Measurements from ENCODE around the gene IL17D. TPM values are rescaled to one million over a fixed set of nuclear protein-coding genes. Genes with fewer than 3 reads are reported as not detected.

IL17D gene
- total and polyA plus RNA-seq, 2 experiments from 2014 or later, result 3.7 to 11.0 TPM

GRCh38 chr13:20749377-20749776 lies 45.9 kb downstream of the IL17D start:
- no peaks in the 10 kb centered on the region for H3K27me3 ChIP-seq
- WGBS (ENCODE audit: low lambda C conversion rate, missing lambda C conversion rate), result 83% methylated on average over 1 of the region's 1 CpG
- H3K9me2 ChIP-seq (replicated peaks; ENCODE audit: insufficient read depth), result no peaks in the 10 kb centered on the region
- no peak overlapping the region for H3K27ac ChIP-seq
- no peak for DNase-seq (ENCODE audit: low spot score)
- no peaks in the 10 kb centered on the region for H3K4me1 ChIP-seq (ENCODE audit: insufficient read depth)
- TF ChIP-seq CTCF (IDR thresholded peaks at IDR 0.05; ENCODE audit: poor library complexity) (no peak), EZH2 (IDR thresholded peaks at IDR 0.05; ENCODE audit: borderline replicate concordance) (no peak), EZH2phosphoT487 (IDR thresholded peaks at IDR 0.05; ENCODE audit: low read depth, severe bottlenecking, unreplicated experiment) (no peak)
- H2AFZ ChIP-seq, result no peak overlapping the region
- no peaks in the 10 kb centered on the region for H3K79me2 ChIP-seq
- H3K4me3 ChIP-seq, result no peak overlapping the region
- H3K36me3 ChIP-seq (replicated peaks; ENCODE audit: insufficient read depth, low read depth), result no peaks in the 10 kb centered on the region
- H3K4me2 ChIP-seq, result no peak overlapping the region
- H3K9me3 ChIP-seq (ENCODE audit: low read depth), result peaks cover 19% of the 10 kb centered on the region
- H4K20me1 ChIP-seq (ENCODE audit: insufficient read depth, poor library complexity, severe bottlenecking), result no peaks in the 10 kb centered on the region

- no peaks in the 10 kb centered on the region for H3K9me2 ChIP-seq (replicated peaks; ENCODE audit: insufficient read depth)
- DNase-seq (ENCODE audit: low spot score), result no peak
- H3K4me3 ChIP-seq, result no peak overlapping the region
- peaks cover 19% of the 10 kb centered on the region for H3K9me3 ChIP-seq (ENCODE audit: low read depth)
- no peaks in the 10 kb centered on the region for H3K79me2 ChIP-seq
- peaks cover 3% of the 10 kb centered on the region for H3K36me3 ChIP-seq (replicated peaks; ENCODE audit: insufficient read depth, low read depth)
- H4K20me1 ChIP-seq (ENCODE audit: insufficient read depth, poor library complexity, severe bottlenecking), result no peaks in the 10 kb centered on the region
- H3K27me3 ChIP-seq, result no peaks in the 10 kb centered on the region
- H3K27ac ChIP-seq, result no peak overlapping the region
- TF ChIP-seq EZH2 (IDR thresholded peaks at IDR 0.05; ENCODE audit: borderline replicate concordance), result no peak
- no peak for TF ChIP-seq CTCF (IDR thresholded peaks at IDR 0.05; ENCODE audit: poor library complexity)
- TF ChIP-seq EZH2phosphoT487 (IDR thresholded peaks at IDR 0.05; ENCODE audit: low read depth, severe bottlenecking, unreplicated experiment), result no peak
- H2AFZ ChIP-seq, result no peak overlapping the region
- no peaks in the 10 kb centered on the region for H3K4me1 ChIP-seq (ENCODE audit: insufficient read depth)
- no peak overlapping the region for H3K4me2 ChIP-seq
These were observed 50.5 kb downstream of the IL17D start for GRCh38 chr13:20754009-20754408.

GRCh38 chr13:20760872-20761271 lies 57.4 kb downstream of the IL17D start:
- no peak overlapping the region for H3K27ac ChIP-seq
- TF ChIP-seq EZH2phosphoT487 (IDR thresholded peaks at IDR 0.05; ENCODE audit: low read depth, severe bottlenecking, unreplicated experiment), result no peak
- TF ChIP-seq EZH2 (IDR thresholded peaks at IDR 0.05; ENCODE audit: borderline replicate concordance), result no peak
- no peak for TF ChIP-seq CTCF (IDR thresholded peaks at IDR 0.05; ENCODE audit: poor library complexity)
- H3K79me2 ChIP-seq, result no peaks in the 10 kb centered on the region
- no peak overlapping the region for H3K4me2 ChIP-seq
- H2AFZ ChIP-seq, result no peak overlapping the region
- no peaks in the 10 kb centered on the region for H3K9me2 ChIP-seq (replicated peaks; ENCODE audit: insufficient read depth)
- no peaks in the 10 kb centered on the region for H3K27me3 ChIP-seq
- no peaks in the 10 kb centered on the region for H3K9me3 ChIP-seq (ENCODE audit: low read depth)
- H4K20me1 ChIP-seq (ENCODE audit: insufficient read depth, poor library complexity, severe bottlenecking), result no peaks in the 10 kb centered on the region
- H3K4me3 ChIP-seq, result no peak overlapping the region
- DNase-seq (ENCODE audit: low spot score), result no peak
- peaks cover 3% of the 10 kb centered on the region for H3K36me3 ChIP-seq (replicated peaks; ENCODE audit: insufficient read depth, low read depth)
- 91% methylated on average over 3 of the region's 3 CpGs for WGBS (ENCODE audit: low lambda C conversion rate, missing lambda C conversion rate)
- H3K4me1 ChIP-seq (ENCODE audit: insufficient read depth), result no peaks in the 10 kb centered on the region

Data from hepatocyte (in vitro differentiated cells).